H1 (cell line): ENCODE data around the gene LY9. TPM values are rescaled to one million over a fixed set of nuclear protein-coding genes. Genes with fewer than 3 reads are reported as not detected.

Experiments
- CTCF ChIA-PET: fragments of 300-600 bp; sonication (Branson Sonifier 250); formaldehyde crosslinking; loops from one replicate; lab custom pipeline; 2021; ENCODE audit not compliant: partially characterized antibody; lab: Charles Lee
- POLR2A ChIA-PET: fragments of 300-600 bp; sonication (Branson Sonifier 250); formaldehyde crosslinking; loops from one replicate; lab custom pipeline; 2021; ENCODE audit warnings: inconsistent platforms; ENCODE audit not compliant: partially characterized antibody; lab: Charles Lee
- DNase-seq, 2 experiments: peaks; one replicate each; pipeline versions ENCODE4 v3.0.0 to v3.0.0-alpha.2; 2010 to 2022; ENCODE audit warnings: low spot score in 2 of 2, low read depth in 1 of 2, mixed read lengths in 1 of 2
- FAIRE-seq: peaks from 2 replicates; lab custom pipeline; 2011; peaks lifted over from hg19 to GRCh38; lab: Jason Lieb, UNC
- H2AFZ ChIP-seq: 2 replicates; pipeline ENCODE4 v1.8.1; 2012; ENCODE audit warnings: low read length, inconsistent platforms
- H2AK5ac ChIP-seq: 2 replicates; pipeline ENCODE4 v1.6.1; 2013; ENCODE audit warnings: low read depth, low read length
- H2BK120ac ChIP-seq: replicated peaks from 2 replicates; pipeline ENCODE3; 2013; ENCODE audit warnings: low read depth, low read length, inconsistent platforms
- H2BK12ac ChIP-seq: 2 replicates; pipeline ENCODE4 v1.6.1; 2013; ENCODE audit warnings: low read depth, low read length
- H2BK15ac ChIP-seq: 2 replicates; pipeline ENCODE4 v1.6.1; 2013; ENCODE audit warnings: low read length
- H2BK20ac ChIP-seq: 2 replicates; pipeline ENCODE4 v1.6.1; 2013; ENCODE audit warnings: low read length
- H2BK5ac ChIP-seq: 2 replicates; pipeline ENCODE4 v1.6.1; 2013; ENCODE audit warnings: low read depth, low read length
- H3K14ac ChIP-seq: 2 replicates; pipeline ENCODE4 v1.6.1; 2013; ENCODE audit warnings: inconsistent platforms; ENCODE audit not compliant: insufficient read length
- H3K18ac ChIP-seq: 2 replicates; pipeline ENCODE4 v1.6.1; 2013; ENCODE audit warnings: low read length; ENCODE audit errors: extremely low read depth
- H3K23ac ChIP-seq: 2 replicates; pipeline ENCODE4 v1.6.1; 2013; ENCODE audit warnings: inconsistent platforms; ENCODE audit not compliant: insufficient read length
- H3K23me2 ChIP-seq: 2 replicates; pipeline ENCODE4 v1.6.1; 2013; ENCODE audit warnings: low read depth, low read length
- H3K27ac ChIP-seq: 2 replicates; pipeline ENCODE4 v1.6.1; 2011; ENCODE audit warnings: low read depth, low read length, inconsistent platforms
- H3K27me3 ChIP-seq, 4 experiments: replicated peaks in 1 of 4; 1 replicate in 1 of 4; 2 replicates in 3 of 4; pipeline versions ENCODE4 v1.6.1 to v1.8.1; 2011 to 2013; ENCODE audit warnings: low read length in 3 of 4, mild to moderate bottlenecking in 3 of 4, inconsistent platforms in 2 of 4, mixed read lengths in 2 of 4, moderate library complexity in 1 of 4; ENCODE audit not compliant: control insufficient read depth in 3 of 4, insufficient read depth in 3 of 4; ENCODE audit errors: extremely low read depth in 1 of 4
- H3K36me3 ChIP-seq, 4 experiments: 2 replicates each; pipeline versions ENCODE4 v1.6.1 to v1.8.1; 2011 to 2013; ENCODE audit warnings: mild to moderate bottlenecking in 4 of 4, low read length in 3 of 4, moderate library complexity in 2 of 4, control low read depth in 1 of 4, inconsistent platforms in 1 of 4; ENCODE audit not compliant: insufficient read depth in 4 of 4, control insufficient read depth in 2 of 4
- H3K4ac ChIP-seq: replicated peaks from 2 replicates; pipeline ENCODE3; 2013; ENCODE audit warnings: low read length, low read depth, mixed read lengths, inconsistent platforms; ENCODE audit not compliant: insufficient read length
- H3K4me1 ChIP-seq, 4 experiments: replicated peaks in 1 of 4; 1 replicate in 1 of 4; 2 replicates in 3 of 4; pipeline versions ENCODE4 v1.6.1 to v1.8.1; 2011 to 2013; ENCODE audit warnings: low read length in 3 of 4, inconsistent platforms in 2 of 4, mixed read lengths in 1 of 4; ENCODE audit not compliant: insufficient read depth in 4 of 4, control insufficient read depth in 3 of 4
- H3K4me2 ChIP-seq, 2 experiments: 2 replicates each; pipeline versions ENCODE4 v1.6.1 to v1.8.1; 2011 to 2013; ENCODE audit warnings: low read depth in 2 of 2, low read length in 2 of 2, control low read depth in 1 of 2, inconsistent platforms in 1 of 2, mild to moderate bottlenecking in 1 of 2; ENCODE audit not compliant: insufficient read depth in 1 of 2
- H3K4me3 ChIP-seq, 4 experiments: fragments of 200-600, 300-600 bp in 1 of 4; sonication (generic), shearing (Covaris generic), sonication (Bioruptor Twin) in 1 of 4; 2 replicates each; pipeline versions ENCODE4 v1.5.1 to v1.8.1; 2011 to 2016; ENCODE audit warnings: low read length in 4 of 4, low read depth in 3 of 4, control low read depth in 2 of 4, inconsistent platforms in 2 of 4, mild to moderate bottlenecking in 2 of 4, mixed read lengths in 1 of 4, moderate library complexity in 1 of 4; ENCODE audit not compliant: insufficient read depth in 2 of 4; ENCODE audit errors: extremely low read depth in 1 of 4
- H3K56ac ChIP-seq: replicated peaks from 2 replicates; pipeline ENCODE3; 2013; ENCODE audit warnings: low read depth, mild to moderate bottlenecking, mixed read lengths, low read length, inconsistent platforms; ENCODE audit not compliant: insufficient read length
- H3K79me1 ChIP-seq: 2 replicates; pipeline ENCODE4 v1.6.1; 2013; ENCODE audit warnings: low read depth, low read length, control low read depth
- H3K79me2 ChIP-seq, 2 experiments: 2 replicates each; pipeline versions ENCODE4 v1.6.1 to v1.8.1; 2012 to 2013; ENCODE audit warnings: low read length in 2 of 2, mild to moderate bottlenecking in 2 of 2, inconsistent platforms in 1 of 2; ENCODE audit not compliant: insufficient read depth in 2 of 2, control insufficient read depth in 1 of 2
- H3K9ac ChIP-seq, 4 experiments: replicated peaks in 1 of 4; 1 replicate in 1 of 4; 2 replicates in 3 of 4; pipeline versions ENCODE4 v1.6.1 to v1.8.1; 2011 to 2013; ENCODE audit warnings: low read depth in 3 of 4, low read length in 3 of 4, control low read depth in 2 of 4, mild to moderate bottlenecking in 2 of 4, moderate library complexity in 2 of 4, inconsistent platforms in 1 of 4; ENCODE audit errors: extremely low read depth in 1 of 4
- H3K9me3 ChIP-seq, 2 experiments: 2 replicates each; pipeline versions ENCODE4 v1.6.1 to v1.8.1; 2012 to 2013; ENCODE audit warnings: mild to moderate bottlenecking in 2 of 2, moderate library complexity in 2 of 2, control low read depth in 1 of 2, inconsistent platforms in 1 of 2, low read depth in 1 of 2, low read length in 1 of 2, mixed read lengths in 1 of 2; ENCODE audit not compliant: insufficient read depth in 2 of 2
- H4K20me1 ChIP-seq, 2 experiments: replicated peaks in 1 of 2; 2 replicates each; pipeline versions ENCODE3 to v1.8.1; 2011 to 2013; ENCODE audit warnings: inconsistent platforms in 2 of 2, low read length in 2 of 2, mild to moderate bottlenecking in 1 of 2; ENCODE audit not compliant: insufficient read depth in 2 of 2, control insufficient read depth in 1 of 2
- H4K5ac ChIP-seq: 2 replicates; pipeline ENCODE4 v1.6.1; 2013; ENCODE audit warnings: low read length, low read depth, mixed read lengths, inconsistent platforms; ENCODE audit not compliant: insufficient read length
- H4K8ac ChIP-seq: 2 replicates; pipeline ENCODE4 v1.8.0; 2013; ENCODE audit warnings: mild to moderate bottlenecking, moderate library complexity, low read length, inconsistent platforms; ENCODE audit not compliant: insufficient read depth; ENCODE audit errors: extremely low read depth
- H4K91ac ChIP-seq: replicated peaks from 2 replicates; pipeline ENCODE3; 2013; ENCODE audit warnings: low read length, mixed read lengths, inconsistent platforms; ENCODE audit not compliant: insufficient read length
- E2F6 ChIP-seq: IDR thresholded peaks from 2 replicates; pipeline ENCODE4 v1.6.1; 2012; ENCODE audit warnings: inconsistent platforms
- SIX5 ChIP-seq: IDR thresholded peaks from 2 replicates; pipeline ENCODE4 v1.6.1; 2011; ENCODE audit warnings: mild to moderate bottlenecking, low read depth, low read length
- WGBS, 2 experiments: shearing (Covaris generic) in 1 of 2; methylation state at CpG; one replicate each; pipeline versions ENCODE4 v1.1.6 to v1.1.7; 2013 to 2015; ENCODE audit warnings: low lambda C conversion rate in 2 of 2, mixed read lengths in 2 of 2, inconsistent platforms in 1 of 2, low coverage in 1 of 2, missing lambda C conversion rate in 1 of 2; ENCODE audit not compliant: insufficient replicate concordance in 2 of 2, insufficient coverage in 1 of 2, insufficient read length in 1 of 2; ENCODE audit errors: extremely low coverage in 1 of 2, missing lambda C conversion rate in 1 of 2; 5-methylcytosine and 5-hydroxymethylcytosine counted together
- polyA plus RNA-seq, 7 experiments: library from polyadenylated mRNA; depleted of rRNA in 3 of 7; stranded (reverse) in 5 of 7; unstranded in 2 of 7; fragments of >200 nt in 5 of 7; fragments of 200-250 nt in 2 of 7; gene quantifications; 1 replicate in 5 of 7; 2 replicates in 1 of 7; 4 replicates in 1 of 7; pipeline versions ENCODE4 v1.2.1 to v1.2.3, GENCODE V29; 2011 to 2013; ENCODE audit warnings: missing spikeins in 2 of 7, mixed read lengths in 2 of 7
- total RNA-seq: library from RNA; stranded (reverse); fragmentation: NEBNext Ultra II Directional; extraction: Animal tissue kit (Norgen Biotek cat#: 25700); gene quantifications from 2 replicates; pipeline ENCODE4 v1.2.1, GENCODE V29; 2021

Gene LY9
- total and polyA plus RNA-seq, 2 of the 8 experiments (the other 6 are each of a cell fraction or from before 2014, with no cell fraction given), result not detected

- H3K56ac ChIP-seq, result no peak overlapping the region
- no peak overlapping the region for H2AK5ac ChIP-seq
- no peaks in the 10 kb centered on the region for H3K9me3 ChIP-seq
- no peak overlapping the region for H2BK120ac ChIP-seq
- H4K91ac ChIP-seq, result no peak overlapping the region
- H3K4me1 ChIP-seq, result no peaks in the 10 kb centered on the region
- no peak overlapping the region for H2BK20ac ChIP-seq
- H2BK5ac ChIP-seq, result no peak overlapping the region
- H3K9ac ChIP-seq, result no peak overlapping the region
- H4K8ac ChIP-seq, result no peak overlapping the region
- no peaks in the 10 kb centered on the region for H4K20me1 ChIP-seq
- no peak overlapping the region for H3K4ac ChIP-seq
- H2AFZ ChIP-seq, result no peak overlapping the region
- WGBS, 2 experiments, result 62% methylated on average over 4 of the region's 4 CpGs; no CpG with 5 or more reads in 1 of the 2 experiments
- H3K79me2 ChIP-seq, result no peaks in the 10 kb centered on the region
- H3K36me3 ChIP-seq, result no peaks in the 10 kb centered on the region
- no peak overlapping the region for H3K27ac ChIP-seq
- POLR2A ChIA-PET, result interaction anchor here (1.8 kb wide), 1 partner anchor 16 kb away, joined by 4 read pairs; no protein-coding TSS in a partner anchor
- H3K4me2 ChIP-seq, result no peak overlapping the region
- H3K18ac ChIP-seq, result no peak overlapping the region
- CTCF ChIA-PET, result interaction anchor here (0.8 to 10.7 kb wide), 9 partner anchors 9 to 51 kb away, joined by 3 to 80 read pairs (median 3); no protein-coding TSS in a partner anchor
- H3K79me1 ChIP-seq, result no peaks in the 10 kb centered on the region
- no peak overlapping the region for H3K14ac ChIP-seq
- no peaks in the 10 kb centered on the region for H3K23me2 ChIP-seq
- no peak overlapping the region for H3K23ac ChIP-seq
- no peak overlapping the region for H4K5ac ChIP-seq
- H3K27me3 ChIP-seq, result no peaks in the 10 kb centered on the region
- H2BK12ac ChIP-seq, result no peak overlapping the region
- H3K4me3 ChIP-seq, result no peak overlapping the region
- H2BK15ac ChIP-seq, result no peak overlapping the region
- DNase-seq (no peak), FAIRE-seq (no peak)
- no peak for TF ChIP-seq E2F6
- no peak for TF ChIP-seq SIX5
Observed at GRCh38 chr1:160797861-160798273, 1.9 kb downstream of the LY9 start.
